DMS153 treated with DMSO at 0.1 percent for 48 hours (cell line): ENCODE measurements around the gene SLK.
A peak's percentile ranks its signal among the peaks of the same experiment; 100 is the strongest.

Experiments used
- DNase-seq: peaks from one replicate; lab custom pipeline; 2025; ENCODE audit not compliant: unreplicated experiment; lab: John Stamatoyannopoulos, UW

Gene SLK

GRCh38 chr10:103966671-103967447 is at the start of gene SLK:
TSS of gene SLK (plus strand) at chr10:103967140. CDS start at chr10:103967746, 606 bp downstream.
- DNase-seq: peak; percentile 45

DNA sequence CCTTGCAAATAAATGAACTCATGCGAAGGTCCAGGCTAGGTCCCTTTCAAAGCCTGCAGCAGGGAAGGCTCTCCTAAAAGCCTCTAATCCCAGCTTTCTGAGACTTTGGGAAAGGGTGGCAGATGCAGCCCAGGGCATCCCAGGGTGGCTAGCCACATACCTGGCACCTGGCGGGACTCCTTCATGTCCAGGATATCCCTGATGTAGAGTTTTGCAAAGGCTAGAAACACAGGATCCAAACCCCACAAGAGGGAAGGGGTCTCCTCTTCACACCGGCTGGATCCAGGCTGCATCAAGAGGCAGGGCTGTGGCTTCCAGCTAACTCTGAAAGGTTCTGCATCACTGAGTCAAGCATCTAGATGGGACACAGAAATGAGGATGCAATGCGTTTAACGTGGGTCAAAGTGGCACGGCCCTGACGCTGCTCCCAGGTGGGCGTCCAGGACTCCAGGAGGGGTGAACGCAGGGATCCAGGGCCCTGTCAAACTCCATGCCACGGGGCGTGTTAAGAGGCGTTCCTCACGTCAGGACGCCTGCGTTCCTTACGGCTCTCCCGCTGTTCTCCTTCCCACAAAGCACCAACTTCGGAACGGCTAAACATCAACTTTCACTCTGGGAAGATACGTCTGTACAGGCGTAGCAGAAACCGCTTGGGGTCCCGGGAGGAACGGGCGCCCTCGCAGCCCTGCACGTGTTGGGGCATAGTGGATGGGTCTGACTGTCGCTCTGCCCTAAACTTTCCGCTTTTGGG is 49.5 kb upstream of the SLK start:
- no peak for DNase-seq

GRCh38 chr10:103918053-103918846 is 48.7 kb upstream of the SLK start, which contains the start of gene STN1:
TSS of gene STN1 (minus strand) at chr10:103918184. CDS start at chr10:103917594, 590 bp downstream.
- peak; percentile 95 for DNase-seq

DNA sequence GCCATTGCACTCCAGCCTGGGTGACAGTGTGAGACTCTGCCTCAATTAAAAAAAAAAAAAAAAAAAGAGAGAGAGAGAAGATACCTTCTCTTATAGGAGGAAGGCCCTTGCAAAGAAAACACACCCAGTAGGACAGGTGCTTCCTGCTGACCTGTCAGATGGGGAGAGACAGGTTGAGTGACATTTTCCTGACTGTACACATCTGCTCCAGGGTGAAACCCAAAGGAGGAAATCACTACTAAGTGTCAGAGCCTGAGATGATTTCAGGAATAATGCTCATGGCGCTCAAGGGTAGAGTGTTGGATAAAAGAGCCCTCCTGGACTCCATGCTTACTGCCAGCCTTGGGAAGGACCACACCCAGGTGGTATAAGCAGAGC is 47.3 kb upstream of the SLK start:
- no peak for DNase-seq

- DNase-seq: no peak
Measured at GRCh38 chr10:103921248-103921647, 45.7 kb upstream of the SLK start.

DNA sequence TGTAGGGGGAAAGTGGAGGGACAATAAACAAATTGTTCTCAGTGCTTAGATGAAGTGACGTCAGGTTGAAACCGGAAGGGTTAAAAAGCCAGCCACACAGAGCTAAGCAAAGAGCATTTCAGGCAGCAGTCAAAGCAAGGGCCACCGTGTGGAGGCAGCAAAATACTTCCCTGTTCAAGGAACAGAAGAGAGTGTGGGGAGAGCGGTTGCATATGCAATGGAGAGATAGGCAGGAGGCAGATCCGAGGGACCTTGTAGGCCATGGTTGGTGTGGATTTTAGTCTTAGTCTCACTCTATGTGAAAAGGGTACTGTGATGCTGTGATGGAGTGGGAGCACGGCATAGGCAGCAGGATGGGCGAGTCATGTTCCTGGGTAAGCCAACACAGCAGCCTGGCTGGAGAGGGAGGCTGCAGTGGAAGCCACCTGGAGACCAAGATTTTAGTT is 45.2 kb upstream of the SLK start:
- DNase-seq: no peak

DNA sequence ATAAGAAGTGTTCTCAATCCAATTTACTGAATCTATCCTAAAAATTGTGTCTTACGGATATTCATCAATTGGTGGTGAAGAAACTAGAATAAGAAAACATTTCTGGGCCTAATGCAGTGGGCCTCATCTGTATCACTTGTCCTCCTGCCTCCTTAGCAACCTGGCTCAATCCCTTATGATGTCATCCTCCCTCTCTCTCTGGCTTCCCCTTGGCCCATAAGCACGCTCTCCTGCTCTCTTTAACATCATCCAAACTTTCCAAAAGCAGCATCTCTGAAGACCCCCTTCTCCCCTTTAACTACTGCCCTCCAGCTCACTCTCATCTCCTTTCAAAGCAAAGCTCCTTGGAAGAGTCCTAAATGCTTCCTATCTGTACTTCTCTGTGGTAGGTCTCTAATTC is 44.3 kb upstream of the SLK start:
- no peak for DNase-seq

DNA sequence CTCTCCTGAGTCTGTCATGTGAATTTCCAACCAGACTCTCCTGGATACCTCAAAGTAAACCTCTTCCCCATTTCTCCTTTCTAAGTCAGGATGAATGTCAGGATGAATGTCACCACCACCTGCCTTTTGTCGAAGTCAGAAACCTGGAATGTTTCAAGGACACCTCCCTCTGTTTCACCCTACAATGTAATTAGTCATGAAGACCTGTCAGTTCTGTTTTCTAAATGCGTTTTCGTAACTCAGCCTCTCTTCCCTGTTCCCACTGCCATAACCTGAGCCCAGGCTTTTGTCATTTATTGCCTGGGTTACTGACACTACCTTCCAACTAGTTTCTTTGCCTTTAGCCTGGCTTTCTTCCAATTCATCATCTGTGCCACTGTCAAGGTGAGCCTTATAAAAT is 43.4 kb upstream of the SLK start:
- DNase-seq: no peak

GRCh38 chr10:103925591-103925990 is 41.3 kb upstream of the SLK start:
- no peak for DNase-seq

DNA sequence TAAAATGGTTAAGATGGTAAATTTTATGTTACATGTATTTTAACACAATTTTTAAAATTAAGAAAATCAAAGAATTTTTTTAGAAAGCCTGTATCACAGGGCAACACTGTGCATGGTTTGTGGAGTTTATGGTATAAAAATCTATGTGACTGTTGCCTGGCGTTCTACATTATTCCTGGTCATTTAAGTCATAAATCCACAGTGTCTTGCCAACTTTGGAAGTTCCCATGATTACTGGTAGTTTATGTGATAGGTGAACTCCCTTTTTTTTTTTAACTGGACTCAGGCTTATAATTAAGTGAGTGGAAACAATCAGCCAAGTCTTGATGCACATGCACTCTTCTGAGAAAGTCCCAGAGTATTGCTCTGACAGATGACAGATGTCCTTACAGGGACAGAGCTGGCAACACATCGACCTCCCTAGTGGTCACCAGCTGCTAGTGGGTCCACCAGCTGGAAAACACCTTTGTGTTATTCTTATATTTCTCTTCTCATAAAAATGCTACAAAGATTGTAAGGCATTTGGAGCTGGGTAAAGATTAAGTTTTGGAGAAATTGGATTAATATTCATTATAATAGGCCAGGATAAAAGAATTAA is 40.1 kb upstream of the SLK start:
- no peak for DNase-seq

DNA sequence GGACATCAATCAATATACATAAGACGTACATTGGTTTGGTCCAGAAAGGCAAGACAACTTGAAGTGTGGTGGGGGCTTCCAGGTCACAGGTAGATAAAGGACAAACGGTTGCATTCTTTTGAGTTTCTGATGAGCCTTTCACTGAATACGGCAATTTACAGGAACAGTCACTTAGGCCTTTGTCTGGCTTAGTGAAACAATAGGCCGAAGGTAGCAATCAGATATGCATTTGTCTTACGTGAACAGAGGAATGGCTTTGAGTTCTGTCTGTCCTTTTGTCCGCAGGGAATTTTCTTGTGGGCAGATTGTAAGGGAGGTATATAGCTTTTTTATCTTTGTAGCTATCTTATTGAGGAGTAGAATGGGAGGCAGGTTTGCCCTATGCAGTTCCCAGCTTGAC is 38.2 kb upstream of the SLK start:
- no peak for DNase-seq

GRCh38 chr10:103929381-103929921 is 37.5 kb upstream of the SLK start:
- no peak for DNase-seq

- DNase-seq: no peak
Measured at GRCh38 chr10:103930449-103930848, 36.5 kb upstream of the SLK start.

DNA sequence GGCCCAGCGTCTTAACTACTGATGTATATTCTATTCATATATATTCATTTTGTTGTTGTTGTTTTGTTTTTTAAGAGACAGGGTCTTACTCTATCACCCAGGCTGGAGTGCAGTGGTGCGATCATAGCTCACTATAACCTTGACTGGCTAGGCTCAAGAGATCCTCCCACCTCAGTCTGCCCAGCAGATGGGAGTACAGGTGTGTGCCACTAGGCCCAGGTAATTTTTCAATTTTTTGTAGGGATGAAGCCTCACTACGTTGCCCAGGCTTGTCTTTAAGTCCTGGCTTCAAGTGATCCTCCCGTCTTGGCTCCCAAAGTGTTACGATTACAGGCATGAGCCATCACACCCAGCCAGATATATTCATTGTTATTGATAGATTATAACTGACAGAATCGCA is 36.1 kb upstream of the SLK start:
- DNase-seq: no peak

GRCh38 chr10:103931603-103932002 is 35.3 kb upstream of the SLK start:
- DNase-seq: no peak

- no peak for DNase-seq
Measured at GRCh38 chr10:103932271-103932670, 34.7 kb upstream of the SLK start.

DNA sequence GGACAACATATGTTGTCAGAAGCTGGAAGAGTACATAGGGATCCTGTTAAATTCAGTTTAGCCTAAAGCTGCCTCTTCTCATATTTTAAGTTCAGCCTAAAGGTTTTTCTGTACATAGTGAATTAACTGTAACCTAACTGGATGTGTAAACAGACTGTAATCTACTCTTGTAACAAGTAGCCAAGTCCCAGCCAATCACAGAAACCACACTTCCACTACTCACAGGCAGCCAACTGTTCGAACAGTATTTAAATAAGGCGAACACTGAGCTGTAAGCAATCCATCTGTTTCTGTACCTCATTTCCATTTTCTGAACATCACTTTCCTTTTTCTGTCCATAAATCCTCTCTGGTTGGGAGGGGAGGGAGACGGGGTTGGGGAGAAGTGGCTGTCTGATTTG is 34.0 kb upstream of the SLK start:
- no peak for DNase-seq

DNA sequence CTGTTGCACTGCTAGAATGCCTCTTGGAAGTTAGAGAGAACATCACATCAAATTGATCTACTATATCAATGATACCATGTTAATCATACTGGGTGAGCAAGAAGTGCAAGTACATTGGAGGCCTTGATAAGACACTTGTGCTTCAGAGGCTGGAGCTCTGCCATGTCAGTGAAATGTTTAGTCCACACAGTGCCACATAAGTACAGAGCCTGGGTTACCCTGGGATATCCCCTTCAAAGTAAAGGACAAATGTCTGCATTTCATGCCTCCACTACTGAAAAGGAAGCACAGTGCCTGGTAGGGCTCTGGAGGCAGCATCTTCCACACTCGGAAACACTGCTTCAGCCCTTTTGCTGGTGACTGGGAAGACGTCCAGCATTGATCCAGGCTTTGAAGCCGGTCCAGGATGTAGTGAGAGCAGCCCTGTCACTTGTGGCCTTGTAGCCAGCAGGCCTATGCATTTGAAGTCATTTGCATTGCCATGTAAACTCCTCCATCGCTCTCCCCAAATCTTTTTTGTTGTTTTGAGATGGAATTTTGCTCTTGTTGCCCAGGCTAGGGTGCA is 33.3 kb upstream of the SLK start:
- DNase-seq: no peak

- no peak for DNase-seq
Measured at GRCh38 chr10:103934308-103934707, 32.6 kb upstream of the SLK start.

DNA sequence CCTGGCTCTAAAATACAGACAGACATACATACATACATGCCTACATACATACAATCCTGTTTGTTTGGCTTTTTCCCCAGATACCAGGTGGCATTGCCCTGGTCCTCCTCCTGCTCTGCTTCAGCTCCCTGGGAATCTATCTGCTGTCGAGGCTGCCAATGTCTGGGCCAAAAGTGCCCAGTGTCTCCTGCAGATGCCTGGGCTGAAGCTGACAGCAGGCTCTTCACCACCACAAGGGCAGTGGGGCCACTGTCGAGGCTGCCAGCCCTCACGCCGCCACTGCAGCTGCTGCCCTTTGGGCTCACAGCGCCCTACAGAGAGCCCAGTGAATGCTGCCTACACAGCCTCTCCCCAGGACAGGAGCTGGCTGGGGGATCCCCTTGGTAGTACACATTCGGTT is 30.9 kb upstream of the SLK start:
- no peak for DNase-seq

- DNase-seq: no peak
Measured at GRCh38 chr10:103939522-103939921, 27.4 kb upstream of the SLK start.
